NOMO-1 treated with dmso at 0.1 percent for 144 hours (cell line): ENCODE data around the gene ATP10A.

Experiments
- DNase-seq: peaks from one replicate; lab custom pipeline; 2025; ENCODE audit not compliant: unreplicated experiment; lab: John Stamatoyannopoulos, UW

The ATP10A gene

DNA sequence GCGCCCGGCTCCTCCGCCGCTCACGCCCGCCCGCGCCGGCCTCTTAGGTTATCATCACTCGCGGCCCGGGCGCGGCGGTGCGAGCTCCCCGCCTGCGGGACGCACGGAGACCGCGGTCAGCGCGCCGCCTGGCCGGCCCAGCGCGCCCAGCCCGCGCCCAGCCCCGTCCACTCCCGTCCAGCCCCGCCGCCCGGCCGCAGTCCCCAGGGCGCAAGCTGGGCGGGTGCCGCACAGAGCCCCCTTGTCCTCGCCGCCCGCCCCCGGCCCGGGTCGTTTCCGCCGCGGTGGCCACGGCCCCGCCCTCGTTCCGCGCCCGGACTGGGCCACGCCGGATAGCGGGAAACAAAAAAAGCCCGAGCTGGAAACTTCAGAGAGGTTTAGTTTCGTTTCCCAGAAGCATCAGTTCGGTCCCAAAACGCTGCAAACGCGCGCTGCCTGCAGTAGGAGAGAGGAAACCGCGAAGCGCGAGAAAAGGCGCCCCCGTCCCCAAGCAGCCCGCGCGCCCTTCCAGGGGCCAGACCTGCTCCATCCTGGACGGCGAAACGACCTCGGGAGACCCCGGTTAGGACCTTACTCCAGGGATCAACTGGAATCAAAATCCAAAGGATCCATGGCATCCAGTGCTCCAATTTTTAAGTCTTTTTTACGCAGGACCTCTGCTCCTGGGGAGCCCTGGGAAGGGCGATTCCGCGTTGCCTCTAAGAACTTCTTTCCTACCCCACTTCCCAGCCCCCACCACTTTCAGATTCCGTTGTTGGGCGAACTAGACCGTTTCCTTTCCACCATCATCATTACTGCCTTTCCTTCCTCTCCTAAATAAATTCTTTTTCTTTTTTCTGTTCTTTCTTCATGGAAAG is at the start of gene ATP10A:
Gene ATP10A (minus strand): TSS at position 217 of the 857 bp plus-strand sequence. CDS start 231 bp downstream, outside the sequence.
- DNase-seq = peak; percentile 37

GRCh38 chr15:25912035-25912434 is 48.9 kb upstream of the ATP10A start:
- no peak for DNase-seq

GRCh38 chr15:25910832-25911231 is 47.7 kb upstream of the ATP10A start:
- no peak for DNase-seq

DNA sequence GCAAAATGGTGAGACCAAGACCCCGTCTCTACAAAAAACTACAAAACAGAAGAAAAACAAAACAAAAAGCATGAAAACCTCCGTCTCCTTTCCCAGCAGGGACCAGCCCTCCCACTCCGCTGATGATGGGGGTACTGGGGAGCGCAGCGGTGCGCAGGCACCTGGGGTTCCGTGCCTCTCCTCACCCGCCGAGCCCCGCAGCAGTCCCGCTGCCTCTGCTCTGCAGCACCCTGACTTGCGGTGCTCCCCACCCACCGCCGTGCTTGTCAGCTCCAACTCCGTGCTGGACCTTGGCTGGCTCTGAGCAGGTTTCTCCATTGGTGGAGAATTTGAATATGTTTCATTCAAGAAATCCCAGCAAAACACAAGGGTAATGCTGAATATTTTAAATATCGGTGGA is 46.7 kb upstream of the ATP10A start:
- DNase-seq = no peak

- DNase-seq = no peak
Measured at GRCh38 chr15:25909325-25909724, 46.2 kb upstream of the ATP10A start.

GRCh38 chr15:25905140-25905539 is 42.0 kb upstream of the ATP10A start:
- no peak for DNase-seq

- DNase-seq = no peak
Measured at GRCh38 chr15:25903024-25903581, 40.0 kb upstream of the ATP10A start.

DNA sequence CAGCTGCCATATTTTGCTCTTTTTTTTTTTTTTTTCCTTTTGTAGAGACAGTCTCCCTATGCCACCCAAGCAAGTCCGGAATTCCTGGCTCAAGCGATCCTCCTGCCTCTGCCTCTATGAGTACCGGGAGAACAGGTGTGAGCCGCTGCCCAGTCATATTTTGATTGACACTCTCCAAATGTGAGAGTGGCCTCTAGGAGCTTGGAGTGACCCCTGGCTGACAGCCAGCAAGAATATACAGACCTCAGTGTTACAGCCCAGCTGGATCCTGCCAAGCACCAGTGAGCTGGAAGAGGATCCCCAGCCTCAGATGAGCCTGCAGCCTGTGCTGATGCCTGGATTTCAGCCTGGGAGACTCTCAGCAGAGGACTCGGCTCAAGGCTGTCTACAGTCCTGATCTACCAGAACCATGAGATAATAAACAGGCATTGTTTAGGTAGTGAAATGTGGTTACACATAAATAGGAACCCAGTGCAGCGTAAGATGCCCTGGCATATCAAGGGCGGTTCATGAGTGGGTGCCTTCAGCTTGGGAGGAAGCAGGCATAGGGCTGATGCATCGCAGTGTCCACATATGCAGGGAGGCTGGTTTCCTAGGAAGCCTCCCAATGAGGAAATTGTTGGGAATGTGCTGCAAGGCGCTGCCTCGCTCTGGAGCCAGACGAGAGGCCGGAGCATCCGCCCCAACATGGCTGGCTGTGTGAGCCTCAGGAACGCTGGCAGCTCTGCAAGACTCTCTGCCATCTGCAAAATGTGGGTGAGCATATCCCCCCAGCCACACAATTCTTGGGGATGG is 38.9 kb upstream of the ATP10A start:
- DNase-seq = no peak

DNA sequence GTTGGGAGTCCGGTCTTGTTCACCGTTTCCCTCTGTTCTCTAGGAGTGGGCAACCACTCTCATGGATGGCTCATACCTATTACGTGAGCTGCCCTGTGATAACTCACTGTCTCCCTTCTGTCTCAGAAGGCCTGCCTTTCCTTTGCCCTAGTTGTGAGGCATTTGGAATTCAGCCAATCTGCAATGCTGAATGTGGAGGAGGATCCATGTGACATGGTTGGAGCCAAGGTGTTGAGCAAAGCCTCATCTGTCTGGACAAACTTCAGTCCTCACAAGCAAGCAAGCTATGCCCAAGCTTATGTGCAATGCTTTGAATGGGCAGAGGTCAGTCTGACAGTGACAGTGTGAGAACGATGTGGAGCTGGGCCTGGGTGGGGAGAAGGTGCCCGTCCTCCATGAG is 37.8 kb upstream of the ATP10A start:
- no peak for DNase-seq

GRCh38 chr15:25900431-25900830 is 37.3 kb upstream of the ATP10A start:
- no peak for DNase-seq

- DNase-seq = no peak
Measured at GRCh38 chr15:25899870-25900269, 36.7 kb upstream of the ATP10A start.

DNA sequence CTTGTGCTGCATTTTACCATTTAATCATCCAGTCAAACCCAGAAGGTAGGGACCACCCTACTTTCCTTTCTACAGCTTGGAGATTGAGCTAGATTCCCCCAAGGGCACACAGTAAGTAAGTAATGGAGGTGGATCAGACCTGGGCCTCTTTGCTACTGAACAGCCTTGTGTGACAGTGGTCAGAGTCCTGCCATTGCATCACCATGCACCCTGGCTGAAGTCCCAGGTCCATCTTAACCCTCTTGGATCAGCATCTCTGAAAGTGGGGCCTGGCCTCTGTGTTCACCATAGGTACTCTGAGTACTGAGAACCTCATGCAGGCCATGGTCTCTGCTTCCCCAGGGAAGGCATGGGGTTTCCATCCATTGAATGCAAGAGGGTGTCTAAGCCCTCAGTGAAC is 34.5 kb upstream of the ATP10A start:
- no peak for DNase-seq

- DNase-seq = no peak
Measured at GRCh38 chr15:25894371-25894902, 31.3 kb upstream of the ATP10A start.

- DNase-seq = no peak
Measured at GRCh38 chr15:25893596-25893995, 30.5 kb upstream of the ATP10A start.

- no peak for DNase-seq
Measured at GRCh38 chr15:25892126-25892525, 29.0 kb upstream of the ATP10A start.

GRCh38 chr15:25891081-25891480 is 28.0 kb upstream of the ATP10A start:
- no peak for DNase-seq

- DNase-seq = no peak
Measured at GRCh38 chr15:25890529-25890928, 27.4 kb upstream of the ATP10A start.

DNA sequence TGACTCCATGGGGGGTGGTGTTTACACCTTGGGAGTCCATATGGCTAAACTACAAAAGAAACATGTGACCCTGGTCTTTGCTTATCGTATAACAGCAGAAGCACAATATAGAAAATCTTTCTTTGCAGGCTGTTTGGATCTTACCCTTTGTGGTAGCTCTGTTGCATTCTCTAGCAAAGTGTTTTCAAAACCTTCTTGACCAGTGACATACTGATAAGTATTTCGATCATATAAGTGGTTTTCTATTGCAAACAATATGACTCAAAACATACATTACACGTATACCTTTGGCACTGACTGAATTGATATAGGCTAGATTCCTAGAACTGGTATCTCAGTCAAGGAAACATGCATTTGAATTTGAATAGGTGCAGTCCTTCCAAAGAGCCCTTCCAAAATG is 24.7 kb upstream of the ATP10A start:
- no peak for DNase-seq

- DNase-seq = no peak
Measured at GRCh38 chr15:25886498-25887140, 23.5 kb upstream of the ATP10A start.

- no peak for DNase-seq
Measured at GRCh38 chr15:25884370-25884769, 21.2 kb upstream of the ATP10A start.
